Subcutaneous preadipocyte (primary cell): ENCODE results near the gene CFAP65. TPM values are rescaled to one million over a fixed set of nuclear protein-coding genes. Genes with fewer than 3 reads are reported as not detected.

ENCODE experiments used
- small RNA-seq: library from RNA; depleted of rRNA; stranded (forward); fragments of <200 nt; gene quantifications from one replicate; pipeline ENCODE3, GENCODE V24; 2012
- total RNA-seq: library from RNA; depleted of rRNA; stranded (reverse); fragments of >200 nt; gene quantifications from 2 replicates; pipeline ENCODE4 v1.2.3, GENCODE V29; 2012

The CFAP65 gene
- total RNA-seq, result 0.20 TPM in 1 of 2 replicates, not detected in the other

GRCh38 chr2:219041252-219041651 lies at the start of gene CFAP65:
TSS of gene CFAP65 (minus strand) at chr2:219041516. CDS start at chr2:219039048, 2,468 bp downstream.

GRCh38 chr2:219060821-219061791 lies 19.8 kb upstream of the CFAP65 start, which contains the start of gene IHH:
TSS of gene IHH (minus strand) at chr2:219060921. CDS start at chr2:219060467, 454 bp downstream.

GRCh38 chr2:218993345-218994315 lies 47.7 kb downstream of the CFAP65 start, which contains the start of gene CRYBA2:
TSS of gene CRYBA2 (minus strand) at chr2:218993422. CDS start at chr2:218993176, 246 bp downstream.

GRCh38 chr2:218985021-218985324 lies 56.3 kb downstream of the CFAP65 start, which contains the start of gene FEV:
TSS of gene FEV (minus strand) at chr2:218985184. CDS start at chr2:218985075, 109 bp downstream.

DNA sequence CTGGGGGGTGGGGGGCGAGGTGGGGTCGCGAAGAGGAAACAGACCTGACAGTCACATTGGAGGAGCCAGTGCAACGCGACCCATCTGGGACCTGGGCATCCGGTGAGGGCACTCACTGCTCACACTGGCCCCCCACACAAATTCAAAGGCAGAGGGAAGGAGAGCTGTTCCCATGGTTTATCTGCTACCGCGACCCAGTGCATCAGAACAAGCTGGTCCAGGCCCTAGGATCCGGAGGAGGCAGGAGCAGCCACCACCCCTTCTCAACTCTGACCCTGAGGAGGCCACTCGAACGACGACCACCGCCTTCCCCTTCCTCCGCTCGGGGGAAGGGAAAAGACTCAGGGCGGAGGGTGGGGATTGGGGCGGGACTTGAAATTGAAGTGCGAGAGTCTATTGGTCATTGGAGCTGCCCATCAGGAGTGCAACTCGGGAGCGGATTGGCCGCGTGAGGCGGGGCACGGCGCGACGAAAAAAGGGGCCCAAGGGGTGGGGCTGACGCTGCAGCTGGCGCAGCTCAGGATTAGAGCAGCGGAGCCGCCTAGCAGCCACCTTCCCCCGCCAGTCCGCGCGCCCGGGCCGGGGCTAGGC lies 82.1 kb downstream of the CFAP65 start, which contains the start of gene CDK5R2:
Gene CDK5R2, plus strand, starts transcription at position 526 of the 591 bp plus-strand sequence. CDS start 155 bp downstream, outside the sequence.

Small RNA genes within 50 kb of the gene (small RNA-seq; reads per million reads assigned to genes)
- gene MIR3131 (not detected), gene MIR375 (not detected)

Other genes starting within 250 kb of the CFAP65 start
- 0.37 TPM in 1 of 2 replicates, not detected in the other for gene PRKAG3, start 209.7 kb downstream of the CFAP65 start, total RNA-seq
- gene WNT6, start 181.7 kb downstream of the CFAP65 start, total RNA-seq, result not detected in 2 replicates
- gene WNT10A, start 160.7 kb downstream of the CFAP65 start, total RNA-seq, result not detected in 2 replicates
- not detected in 2 replicates for gene CDK5R2, start 81.8 kb downstream of the CFAP65 start, total RNA-seq
- not detected in 2 replicates for gene FEV, start 56.3 kb downstream of the CFAP65 start, total RNA-seq
- not detected in 2 replicates for gene CRYBA2, start 48.1 kb downstream of the CFAP65 start, total RNA-seq
- not detected in 2 replicates for gene IHH, start 19.4 kb upstream of the CFAP65 start, total RNA-seq
- gene NHEJ1, start 119.3 kb upstream of the CFAP65 start, total RNA-seq, result 21.3 and 21.7 TPM in 2 replicates
- 0.73 and 1.8 TPM in 2 replicates for gene SLC23A3, start 128.5 kb upstream of the CFAP65 start, total RNA-seq
- gene CNPPD1, start 135.4 kb upstream of the CFAP65 start, total RNA-seq, result 17.0 and 18.0 TPM in 2 replicates
- gene RETREG2, start 136.8 kb upstream of the CFAP65 start, total RNA-seq, result 55.9 and 59.6 TPM in 2 replicates
- 19.4 and 21.3 TPM in 2 replicates for gene ZFAND2B, start 165.3 kb upstream of the CFAP65 start, total RNA-seq
- 30.9 and 40.1 TPM in 2 replicates for gene ABCB6, start 177.4 kb upstream of the CFAP65 start, total RNA-seq
- 44.2 and 50.3 TPM in 2 replicates for gene ATG9A, start 188.1 kb upstream of the CFAP65 start, total RNA-seq
- gene ANKZF1, start 188.3 kb upstream of the CFAP65 start, total RNA-seq, result 15.1 and 20.7 TPM in 2 replicates
- gene GLB1L, start 203.9 kb upstream of the CFAP65 start, total RNA-seq, result 7.3 and 15.2 TPM in 2 replicates
- gene STK16, start 204.0 kb upstream of the CFAP65 start, total RNA-seq, result 26.4 and 27.2 TPM in 2 replicates
- gene TUBA4B, start 211.7 kb upstream of the CFAP65 start, total RNA-seq, result not detected in 2 replicates
- 9.2 and 17.6 TPM in 2 replicates for gene TUBA4A, start 212.4 kb upstream of the CFAP65 start, total RNA-seq
- gene DNAJB2, start 237.8 kb upstream of the CFAP65 start, total RNA-seq, result 20.7 and 22.4 TPM in 2 replicates